Measurements from ENCODE around the gene HPS4. TPM values are rescaled to one million over a fixed set of nuclear protein-coding genes. Genes with fewer than 3 reads are reported as not detected.
A peak's percentile ranks its signal among the peaks of the same experiment; 100 is the strongest.
"Not testable (repeated sequence)": the region's sequence is repeated elsewhere in the genome, so short reads cannot be mapped to it uniquely, and the experiment has no call there.

The HPS4 gene
- total RNA-seq, 2 donors from 2014 or later = 50.5 to 62.2 TPM

GRCh38 chr22:26442086-26442756 is 41.4 kb downstream of the HPS4 start:
- Mint-ChIP-seq H3K4me3 (no peak overlapping the region), H3K4me1 (ENCODE audit: low read depth) (peaks cover 5% of the 10 kb centered on the region), H3K27ac (no peak overlapping the region), H3K9me3 (no peaks in the 10 kb centered on the region), H3K36me3 (ENCODE audit: insufficient read depth in 2 of 2) (peaks cover 0 to 6% of the 10 kb centered on the region in 2 donors), H3K27me3 (ENCODE audit: low read depth) (no peaks in the 10 kb centered on the region)
- DNase-seq = no peak
- ATAC-seq (replicated peaks in 1 of 2) = no peak

DNA sequence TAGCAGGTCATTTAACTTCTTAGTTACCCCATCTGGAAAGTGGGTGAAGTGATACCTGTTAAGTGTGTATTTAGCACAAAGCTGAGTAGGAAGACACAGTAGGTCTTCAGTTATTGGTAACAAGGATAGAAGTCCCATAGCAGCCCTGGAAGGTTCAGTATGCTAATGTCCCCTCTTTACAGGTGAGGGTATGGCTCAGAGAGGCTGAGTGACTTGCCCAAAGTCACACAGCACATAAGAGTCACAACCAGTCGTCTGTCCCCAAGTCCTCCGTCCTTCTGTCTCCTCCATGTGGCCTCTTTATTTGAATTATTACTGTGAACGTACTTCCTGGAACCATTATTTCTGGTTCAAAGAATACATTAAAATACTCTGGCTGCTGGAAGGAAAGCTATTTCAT is 44.0 kb downstream of the HPS4 start:
- H3K4me3 Mint-ChIP-seq = no peak overlapping the region

DNA sequence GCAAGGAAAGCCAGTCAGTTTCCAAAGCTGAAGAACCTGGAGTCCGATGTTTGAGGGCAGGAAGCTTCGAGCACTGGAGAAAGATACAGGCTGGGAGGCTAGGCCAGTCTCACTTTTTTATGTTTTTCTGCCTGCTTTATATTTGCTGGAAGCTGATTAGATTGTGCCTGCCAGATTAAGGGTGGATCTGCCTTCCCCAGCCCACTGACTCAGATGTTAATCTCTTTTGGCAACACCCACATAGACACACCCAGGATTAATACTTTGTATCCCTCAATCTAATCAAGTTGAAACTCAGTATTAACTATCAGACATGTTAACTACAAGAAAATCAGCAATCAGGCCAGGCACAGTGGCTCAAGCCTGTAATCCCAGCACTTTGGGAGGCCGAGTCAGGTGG is 44.8 kb downstream of the HPS4 start:
- not testable (repeated sequence) for H3K27ac Mint-ChIP-seq; ATAC-seq (replicated peaks in 1 of 2); H3K9me3 Mint-ChIP-seq; H3K4me3 Mint-ChIP-seq; DNase-seq; H3K27me3 Mint-ChIP-seq (ENCODE audit: low read depth)
- Mint-ChIP-seq H3K36me3 (ENCODE audit: insufficient read depth in 2 of 2) (peaks cover 0 to 12% of the 10 kb centered on the region in 2 donors), H3K4me1 (ENCODE audit: low read depth) (peaks cover 28% of the 10 kb centered on the region)

More for the DNA sequence above, 44.0 kb downstream of the HPS4 start:
- no peaks in the 10 kb centered on the region for H3K27me3 Mint-ChIP-seq (ENCODE audit: low read depth)
- no peak overlapping the region for H3K27ac Mint-ChIP-seq
- H3K36me3 Mint-ChIP-seq (ENCODE audit: insufficient read depth in 2 of 2) = peaks cover 0 to 12% of the 10 kb centered on the region in 2 donors
- DNase-seq (no peak), ATAC-seq (replicated peaks in 1 of 2) (no peak)
- H3K9me3 Mint-ChIP-seq = no peaks in the 10 kb centered on the region
- H3K4me1 Mint-ChIP-seq (ENCODE audit: low read depth) = peaks cover 28% of the 10 kb centered on the region

- H3K9me3 Mint-ChIP-seq = no peaks in the 10 kb centered on the region
- H3K27ac Mint-ChIP-seq = no peak overlapping the region
- ATAC-seq (replicated peaks in 1 of 2) (no peak), DNase-seq (no peak)
- peaks cover 28% of the 10 kb centered on the region for H3K4me1 Mint-ChIP-seq (ENCODE audit: low read depth)
- no peaks in the 10 kb centered on the region for H3K27me3 Mint-ChIP-seq (ENCODE audit: low read depth)
- no peak overlapping the region for H3K4me3 Mint-ChIP-seq
- peaks cover 0 to 13% of the 10 kb centered on the region in 2 donors for H3K36me3 Mint-ChIP-seq (ENCODE audit: insufficient read depth in 2 of 2)
These were observed 45.7 kb downstream of the HPS4 start for GRCh38 chr22:26437694-26438392.

GRCh38 chr22:26436903-26437515 is 46.6 kb downstream of the HPS4 start:
- Mint-ChIP-seq H3K4me1 (ENCODE audit: low read depth) (peaks cover 37% of the 10 kb centered on the region), H3K27me3 (ENCODE audit: low read depth) (no peaks in the 10 kb centered on the region), H3K27ac (no peak overlapping the region), H3K36me3 (ENCODE audit: insufficient read depth in 2 of 2) (peaks cover 0 to 13% of the 10 kb centered on the region in 2 donors), H3K9me3 (no peaks in the 10 kb centered on the region), H3K4me3 (no peak overlapping the region)
- DNase-seq = no peak
- ATAC-seq (replicated peaks in 1 of 2) = no peak

GRCh38 chr22:26435327-26436093 is 48.1 kb downstream of the HPS4 start:
- DNase-seq = no peak
- Mint-ChIP-seq H3K27ac (no peak overlapping the region), H3K36me3 (ENCODE audit: insufficient read depth in 2 of 2) (peaks cover 0 to 13% of the 10 kb centered on the region in 2 donors), H3K9me3 (no peaks in the 10 kb centered on the region), H3K27me3 (ENCODE audit: low read depth) (no peaks in the 10 kb centered on the region), H3K4me3 (no peak overlapping the region), H3K4me1 (ENCODE audit: low read depth) (peaks cover 52% of the 10 kb centered on the region)
- no peak for ATAC-seq (replicated peaks in 1 of 2)

- ATAC-seq (replicated peaks in 1 of 2) (no peak), DNase-seq (no peak)
- no peaks in the 10 kb centered on the region for H3K9me3 Mint-ChIP-seq
- no peaks in the 10 kb centered on the region for H3K27me3 Mint-ChIP-seq (ENCODE audit: low read depth)
- peaks cover under 1 to 13% of the 10 kb centered on the region in 2 donors for H3K36me3 Mint-ChIP-seq (ENCODE audit: insufficient read depth in 2 of 2)
- peaks cover 61% of the 10 kb centered on the region for H3K4me1 Mint-ChIP-seq (ENCODE audit: low read depth)
- no peak overlapping the region for H3K4me3 Mint-ChIP-seq
- H3K27ac Mint-ChIP-seq = no peak overlapping the region
These were observed 49.8 kb downstream of the HPS4 start for GRCh38 chr22:26433805-26434204.

DNA sequence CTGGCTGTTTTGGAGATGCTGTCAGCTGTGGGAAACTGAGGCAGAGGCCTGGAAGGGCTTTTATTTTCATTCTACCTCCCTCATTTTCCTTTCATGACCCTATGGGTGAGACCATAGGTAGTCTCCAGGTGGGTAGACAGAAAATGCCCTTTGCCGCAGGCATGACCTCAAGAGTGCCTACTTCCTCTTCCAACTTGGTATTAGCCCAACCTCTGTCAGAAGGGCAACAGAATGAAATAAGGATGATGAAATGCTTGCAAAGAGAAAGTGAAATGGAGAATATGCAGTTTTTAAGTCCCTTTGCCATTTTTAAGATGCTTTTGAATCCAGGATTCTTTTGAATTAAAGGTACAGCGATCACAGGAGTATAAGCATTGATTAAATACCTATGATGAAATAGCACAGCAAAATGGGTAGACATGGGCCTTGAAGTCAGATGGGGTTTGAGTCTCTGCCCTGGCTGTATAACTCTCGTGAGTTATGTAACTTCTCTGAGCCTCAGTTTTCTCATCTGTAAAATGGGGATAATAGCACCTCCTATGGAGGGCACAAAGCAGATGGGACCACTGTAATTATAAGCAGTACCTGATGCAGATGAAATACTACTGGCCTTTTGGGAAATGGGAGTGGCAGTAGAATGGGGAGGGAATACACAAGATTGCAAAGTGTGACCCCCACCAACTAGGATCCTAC is 50.8 kb downstream of the HPS4 start:
- no peaks in the 10 kb centered on the region for H3K9me3 Mint-ChIP-seq

GRCh38 chr22:26431261-26431995 is 52.2 kb downstream of the HPS4 start:
- ATAC-seq (replicated peaks in 1 of 2) (no peak), DNase-seq (no peak)
- Mint-ChIP-seq H3K27me3 (ENCODE audit: low read depth) (peaks cover 8% of the 10 kb centered on the region), H3K36me3 (ENCODE audit: insufficient read depth in 2 of 2) (peaks cover 5 to 16% of the 10 kb centered on the region in 2 donors), H3K4me3 (peak overlapping the region; percentile 81 to 87), H3K9me3 (no peaks in the 10 kb centered on the region), H3K27ac (peak overlapping the region; percentile 92), H3K4me1 (ENCODE audit: low read depth) (peaks cover 69% of the 10 kb centered on the region)

More for the DNA sequence above, 50.8 kb downstream of the HPS4 start:
- H3K4me3 Mint-ChIP-seq = no peak overlapping the region
- peaks cover 67% of the 10 kb centered on the region for H3K4me1 Mint-ChIP-seq (ENCODE audit: low read depth)
- H3K36me3 Mint-ChIP-seq (ENCODE audit: insufficient read depth in 2 of 2) = peaks cover 3 to 13% of the 10 kb centered on the region in 2 donors
- H3K27ac Mint-ChIP-seq = no peak overlapping the region
- DNase-seq = no peak
- no peaks in the 10 kb centered on the region for H3K27me3 Mint-ChIP-seq (ENCODE audit: low read depth)
- ATAC-seq (replicated peaks in 1 of 2) = no peak

- Mint-ChIP-seq H3K4me1 (ENCODE audit: low read depth) (peaks cover 61% of the 10 kb centered on the region), H3K4me3 (peak overlapping the region; percentile 81 to 87), H3K27me3 (ENCODE audit: low read depth) (peaks cover 17% of the 10 kb centered on the region), H3K27ac (peak overlapping the region; percentile 92), H3K36me3 (ENCODE audit: insufficient read depth in 2 of 2) (peaks cover 5 to 16% of the 10 kb centered on the region in 2 donors), H3K9me3 (no peaks in the 10 kb centered on the region)
- ATAC-seq (replicated peaks in 1 of 2) = no peak
- DNase-seq = peak in 1 of 2 donors; percentile 5
These were observed 53.0 kb downstream of the HPS4 start for GRCh38 chr22:26430600-26430999.

GRCh38 chr22:26429458-26430286 is 53.9 kb downstream of the HPS4 start:
- ATAC-seq (replicated peaks in 1 of 2) (peak; percentile 3 to 17), DNase-seq (peak; percentile 16 to 39)
- H3K4me3 Mint-ChIP-seq = peak overlapping the region; percentile 81 to 87
- no peaks in the 10 kb centered on the region for H3K9me3 Mint-ChIP-seq
- peaks cover 17% of the 10 kb centered on the region for H3K27me3 Mint-ChIP-seq (ENCODE audit: low read depth)
- H3K4me1 Mint-ChIP-seq (ENCODE audit: low read depth) = peaks cover 52% of the 10 kb centered on the region
- H3K27ac Mint-ChIP-seq = peak overlapping the region; percentile 92
- peaks cover 5 to 8% of the 10 kb centered on the region in 2 donors for H3K36me3 Mint-ChIP-seq (ENCODE audit: insufficient read depth in 2 of 2)

Data from activated T-cell treated with anti-CD3 and anti-CD28 coated beads, Interleukin-2, amount 50 U/mL, for 72 hours (primary cell).